HG02884 (cell line): Measurements from ENCODE around the gene B3GNT4.
"Not testable (repeated sequence)": the region's sequence is repeated elsewhere in the genome, so short reads cannot be mapped to it uniquely, and the experiment has no call there.

ENCODE experiments used
- ATAC-seq: cut with Tn5 transposase; IDR thresholded peaks from one replicate; pipeline ENCODE4 v1.9.1; 2021; ENCODE audit warnings: mild to moderate bottlenecking, moderate library complexity; ENCODE audit not compliant: unreplicated experiment

B3GNT4 gene

DNA sequence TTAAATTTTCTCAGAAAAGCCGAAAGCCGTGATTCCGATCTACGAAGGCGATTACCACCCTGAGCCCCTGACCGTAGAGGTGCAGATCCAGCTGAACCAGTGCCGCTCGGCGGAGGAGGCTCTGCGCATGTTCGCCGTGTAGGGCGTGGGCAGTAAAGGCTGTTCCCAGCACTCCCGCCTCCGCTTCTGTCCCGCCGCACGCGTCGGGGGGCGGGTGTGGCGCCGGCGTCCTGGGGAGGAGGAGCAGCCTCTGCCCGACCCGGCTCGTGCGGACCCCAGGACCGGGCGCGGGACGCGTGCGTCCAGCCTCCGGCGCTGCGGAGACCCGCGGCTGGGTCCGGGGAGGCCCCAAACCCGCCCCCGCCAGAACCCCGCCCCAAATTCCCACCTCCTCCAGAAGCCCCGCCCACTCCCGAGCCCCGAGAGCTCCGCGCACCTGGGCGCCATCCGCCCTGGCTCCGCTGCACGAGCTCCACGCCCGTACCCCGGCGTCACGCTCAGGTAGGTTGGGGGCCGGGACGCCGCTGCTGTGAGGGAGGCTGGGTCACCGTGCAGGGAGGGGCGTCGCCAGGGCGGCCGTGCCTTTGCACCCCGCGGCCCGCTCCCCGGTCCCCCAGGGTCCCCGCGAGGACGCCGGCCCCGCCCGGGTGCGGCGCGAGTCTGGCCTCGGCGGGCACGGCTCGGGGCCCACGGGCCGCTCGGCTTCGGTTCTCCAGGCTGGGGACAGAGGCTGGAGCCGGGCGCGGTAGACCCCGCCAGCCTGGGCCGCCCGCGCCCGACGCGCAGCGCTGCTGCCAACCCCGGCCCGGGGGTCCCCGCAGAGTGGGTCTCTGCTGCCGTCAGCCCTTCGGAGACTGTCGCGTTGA is at the start of gene B3GNT4:
Gene B3GNT4 (plus strand): TSS at position 409 of the 866 bp plus-strand sequence. CDS start 910 bp downstream, outside the sequence.
- ATAC-seq, result no peak

DNA sequence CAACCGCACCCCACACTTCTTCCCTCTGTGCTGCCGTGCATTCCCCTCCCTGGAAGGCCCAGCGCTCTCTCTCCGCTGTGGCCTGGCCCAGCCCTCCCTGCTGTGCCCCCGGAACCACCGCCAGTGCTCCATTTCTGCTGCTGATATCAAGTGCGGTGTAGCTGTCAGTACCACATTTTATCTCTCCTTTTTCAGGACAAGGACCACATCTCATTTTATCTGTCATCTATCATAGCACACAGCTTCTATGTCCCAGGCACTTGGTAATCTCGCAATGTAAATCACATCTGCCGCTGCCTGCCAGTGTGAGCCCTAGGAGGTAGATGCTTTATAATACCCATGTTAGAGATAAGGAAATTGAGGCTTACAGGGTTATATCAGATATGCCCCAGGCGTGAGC is 47.8 kb upstream of the B3GNT4 start:
- no peak for ATAC-seq

DNA sequence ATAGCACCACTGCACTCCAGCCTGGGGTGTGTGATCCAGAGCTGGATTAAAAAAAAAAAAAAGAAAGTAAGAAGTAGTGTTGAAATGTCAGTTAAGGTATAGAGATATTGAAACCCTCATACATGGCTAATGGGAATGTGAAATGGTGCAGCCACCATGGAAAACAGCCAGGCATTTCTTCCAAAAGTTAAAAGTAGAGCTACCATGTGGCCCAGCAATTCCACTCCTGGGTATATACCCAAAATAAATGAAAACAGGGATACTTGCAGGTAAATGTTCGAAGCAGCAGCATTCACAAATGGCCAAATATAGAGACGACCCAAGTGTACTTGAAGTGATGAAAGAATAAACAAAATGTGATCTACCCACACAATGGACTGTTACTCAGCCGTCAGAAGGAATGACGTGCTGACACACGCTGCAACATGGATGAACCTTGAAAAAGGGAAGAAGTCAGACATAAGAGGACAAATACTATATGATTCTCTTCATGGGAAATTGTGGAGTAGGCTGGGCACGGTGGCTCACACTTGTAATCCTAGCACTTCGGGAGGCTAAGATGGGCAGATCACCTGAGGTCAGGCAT is 44.7 kb upstream of the B3GNT4 start:
- no peak for ATAC-seq

DNA sequence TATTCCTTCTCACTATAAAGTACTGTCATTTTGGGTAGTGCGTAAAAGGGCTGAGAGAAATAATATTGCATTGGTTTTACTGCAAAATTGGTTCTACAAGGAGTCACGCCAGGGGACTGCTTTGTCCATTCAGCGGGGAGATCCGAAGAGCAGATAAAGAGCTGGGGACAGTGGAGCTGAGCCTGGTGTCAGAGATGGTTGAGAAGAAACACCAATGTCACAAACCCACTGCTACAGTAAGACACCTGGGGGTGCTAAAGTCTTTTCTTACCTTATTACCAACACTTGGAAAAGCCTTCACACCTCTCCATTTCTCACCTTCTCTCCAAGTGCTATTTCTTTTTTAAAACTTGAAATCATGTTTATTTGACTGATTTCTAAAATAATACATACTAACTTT is 43.6 kb upstream of the B3GNT4 start:
- ATAC-seq, result no peak

DNA sequence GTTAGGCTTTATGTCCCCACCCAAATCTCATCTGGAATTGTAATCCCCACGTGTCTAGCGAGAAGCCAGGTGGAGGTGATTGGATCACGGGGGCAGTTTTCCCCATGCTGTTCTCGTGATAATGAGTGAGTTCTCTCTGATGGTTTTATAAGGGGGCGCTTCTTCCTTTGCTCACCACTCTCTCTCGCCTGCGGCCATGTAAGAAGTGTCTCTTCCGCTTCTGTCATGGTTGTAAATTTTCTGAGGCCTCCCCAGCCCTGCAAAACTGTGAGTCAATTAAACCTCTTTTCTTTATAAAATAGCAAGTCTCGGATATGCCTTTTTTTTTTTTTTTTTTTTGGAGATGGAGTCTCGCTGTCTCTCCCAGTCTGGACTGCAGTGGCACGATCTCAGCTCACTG is 42.7 kb upstream of the B3GNT4 start:
- no peak for ATAC-seq

DNA sequence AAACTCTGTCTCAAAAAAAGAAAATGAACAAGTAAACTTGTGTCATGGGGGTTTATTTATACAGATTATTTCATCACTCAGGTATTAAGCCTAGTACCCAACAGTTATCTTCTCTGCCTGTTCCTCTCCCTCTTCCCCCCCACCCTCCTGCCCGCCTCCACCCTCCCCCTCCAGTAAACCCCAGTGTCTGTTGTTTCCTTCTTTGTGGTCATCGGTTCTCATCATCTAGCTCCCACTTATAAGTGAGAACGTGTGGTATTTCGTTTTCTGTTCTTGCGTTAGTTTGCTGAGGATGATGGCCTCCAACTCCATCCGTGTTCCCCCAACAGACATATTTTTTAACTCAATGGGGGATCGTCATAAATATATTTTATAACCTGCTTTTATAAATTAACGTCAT is 41.8 kb upstream of the B3GNT4 start:
- no peak for ATAC-seq

DNA sequence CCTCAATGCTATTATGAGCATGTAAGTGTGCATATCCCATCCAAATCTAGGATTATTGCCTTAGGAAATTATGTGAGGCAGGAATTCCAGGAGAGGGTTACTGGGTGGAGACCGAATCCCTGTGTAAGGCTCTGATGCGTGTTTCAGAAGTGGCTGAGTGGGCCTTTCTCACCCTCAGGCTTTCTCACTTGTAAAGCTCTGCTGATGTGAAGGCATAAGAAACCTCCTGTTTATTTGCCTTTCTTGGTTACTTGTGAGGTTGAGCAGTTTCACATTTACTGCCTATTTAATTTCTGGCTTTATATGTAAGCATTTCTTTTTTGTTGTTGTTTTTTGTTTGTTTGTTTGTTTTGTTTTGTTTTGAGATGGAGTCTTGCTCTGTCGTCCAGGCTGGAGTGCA is 40.5 kb upstream of the B3GNT4 start:
- ATAC-seq, result no peak

DNA sequence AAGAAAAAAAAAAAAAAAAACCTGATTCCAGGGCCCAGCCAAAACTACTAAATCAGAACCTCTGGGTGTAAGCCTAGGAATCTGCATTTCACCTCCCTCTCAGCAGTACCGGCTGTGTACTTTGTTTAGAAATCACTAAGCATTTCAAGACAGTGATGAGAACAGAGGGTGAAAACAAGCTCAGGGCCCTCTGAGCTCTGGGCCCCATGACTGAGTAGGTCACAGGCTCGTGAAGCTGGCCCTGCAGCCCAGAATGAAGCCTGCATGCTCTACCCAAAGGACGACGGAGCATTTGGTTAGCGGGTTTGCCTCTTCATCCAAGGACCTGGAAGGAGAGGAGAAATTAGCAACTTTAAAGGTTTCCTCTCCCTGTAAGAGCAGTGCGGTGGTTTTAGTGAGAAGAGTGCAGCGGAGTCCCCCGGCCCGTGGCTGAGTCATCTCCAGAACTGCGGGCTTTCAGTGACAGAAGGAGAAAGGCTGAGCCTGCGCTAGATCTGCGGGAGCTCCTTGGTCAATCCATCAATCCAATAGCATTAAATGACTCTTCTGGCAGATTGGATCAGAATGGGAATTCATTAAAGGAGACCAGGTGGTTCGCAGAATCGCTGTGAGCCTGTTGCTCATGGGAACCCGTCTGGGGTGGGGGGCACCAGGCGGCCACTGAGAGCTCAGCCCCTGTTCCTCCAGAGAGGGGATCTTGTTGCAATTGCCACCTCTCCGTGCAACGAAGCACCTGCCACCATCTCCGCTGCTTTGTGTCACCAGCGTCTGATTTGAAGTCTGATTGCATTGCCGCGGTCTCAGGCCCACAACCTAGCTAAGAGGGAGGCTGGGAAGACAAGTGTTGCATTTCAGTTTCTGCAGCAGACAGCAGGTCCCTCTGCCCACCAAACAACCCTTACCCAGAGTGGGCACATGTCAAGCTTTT is 36.8 kb upstream of the B3GNT4 start:
- no peak for ATAC-seq

DNA sequence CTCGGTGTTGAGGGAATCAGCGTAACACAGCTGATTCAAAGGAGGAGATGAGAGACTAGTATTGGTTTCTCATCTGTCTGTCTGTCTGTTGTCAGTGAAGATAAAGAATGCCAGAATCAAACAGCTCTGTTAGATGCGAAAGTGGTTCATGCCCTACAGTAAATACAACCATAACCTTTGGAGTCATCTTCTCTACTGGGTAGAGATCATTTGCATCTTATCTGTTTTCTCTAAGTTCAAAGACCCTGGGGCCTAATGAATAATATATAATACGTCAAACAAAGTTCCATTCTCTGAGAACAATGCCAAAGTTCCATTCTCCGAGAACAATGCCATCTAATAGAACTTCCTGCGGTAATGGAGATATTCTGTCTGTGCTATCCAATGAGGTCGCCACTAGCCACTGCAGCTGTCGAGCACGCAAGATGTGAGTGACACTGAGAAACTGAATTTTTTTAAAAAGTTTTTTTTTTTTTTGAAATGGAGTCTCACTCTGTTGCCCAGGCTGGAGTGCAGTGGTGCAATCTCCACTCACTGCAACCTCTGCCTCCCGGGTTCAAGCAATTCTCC is 36.1 kb upstream of the B3GNT4 start:
- ATAC-seq, result no peak

DNA sequence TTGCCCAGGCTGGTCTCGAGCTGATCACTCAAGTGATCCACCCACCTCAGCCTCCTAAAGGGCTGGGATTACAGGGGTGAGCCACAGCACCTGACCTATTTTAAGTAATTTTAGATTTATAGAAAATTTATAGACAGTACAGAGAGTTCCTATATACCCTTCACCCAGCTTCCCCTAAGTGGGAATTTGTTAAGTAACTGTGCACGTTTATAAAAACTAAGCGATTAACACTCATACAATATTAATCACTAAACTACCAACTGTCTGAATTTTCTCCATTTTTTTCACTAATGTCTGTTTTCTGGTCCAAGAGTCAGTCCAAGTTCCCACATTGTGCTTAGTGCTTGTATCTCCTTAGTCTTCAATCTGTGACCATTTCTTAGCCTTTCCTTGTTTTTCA is 35.0 kb upstream of the B3GNT4 start:
- no peak for ATAC-seq

DNA sequence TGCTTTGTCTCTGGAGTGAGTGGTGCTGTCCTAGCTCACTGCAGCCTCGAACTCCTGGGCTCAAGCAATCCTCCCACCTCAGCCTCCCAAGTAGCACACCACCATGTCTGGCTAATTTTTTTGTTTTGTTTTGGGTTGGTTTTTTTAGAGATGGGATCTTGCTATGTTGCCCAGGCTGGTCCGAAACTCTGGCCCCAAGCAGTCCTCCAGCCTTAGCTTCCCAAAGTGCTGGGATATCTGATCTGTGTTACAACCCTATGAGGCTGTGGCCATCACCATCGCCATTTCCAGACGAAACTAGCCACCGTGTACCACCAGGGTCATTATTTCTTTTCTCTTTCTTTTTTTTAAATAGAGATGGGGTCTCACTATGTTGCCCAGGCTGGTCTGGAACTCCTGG is 32.1 kb upstream of the B3GNT4 start:
- no peak for ATAC-seq

DNA sequence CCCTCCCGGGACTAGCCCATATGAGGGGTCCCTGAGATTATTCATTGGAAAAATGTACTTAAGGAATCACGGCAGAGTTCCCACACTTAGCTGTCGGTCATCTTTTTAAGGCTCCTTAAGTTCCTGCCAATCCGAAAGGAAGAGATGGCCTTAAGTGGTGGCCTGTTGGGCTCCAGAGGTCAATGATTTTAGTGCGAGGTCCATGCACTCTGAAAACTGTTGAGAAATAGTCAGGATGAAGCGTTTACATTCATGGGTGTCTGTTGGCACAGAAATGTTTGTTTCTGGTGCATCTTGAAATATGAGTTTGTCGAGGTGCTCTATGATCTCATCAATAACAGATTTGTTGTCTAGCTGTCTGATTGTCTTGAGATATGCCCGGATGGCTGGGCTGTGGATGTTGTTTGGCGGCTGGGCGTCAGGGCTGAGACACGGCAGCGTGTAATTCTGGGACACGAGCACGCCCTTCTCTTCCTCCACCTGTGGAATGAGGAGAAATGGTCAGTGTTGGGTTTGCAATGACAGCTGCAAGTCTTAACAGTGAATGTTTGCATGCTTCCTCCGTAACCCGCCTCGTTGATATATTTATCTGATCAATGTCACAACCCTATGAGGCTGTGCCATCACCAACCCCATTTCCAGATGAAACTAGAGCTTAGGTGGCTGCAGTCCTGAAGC is 31.1 kb upstream of the B3GNT4 start:
- no peak for ATAC-seq

DNA sequence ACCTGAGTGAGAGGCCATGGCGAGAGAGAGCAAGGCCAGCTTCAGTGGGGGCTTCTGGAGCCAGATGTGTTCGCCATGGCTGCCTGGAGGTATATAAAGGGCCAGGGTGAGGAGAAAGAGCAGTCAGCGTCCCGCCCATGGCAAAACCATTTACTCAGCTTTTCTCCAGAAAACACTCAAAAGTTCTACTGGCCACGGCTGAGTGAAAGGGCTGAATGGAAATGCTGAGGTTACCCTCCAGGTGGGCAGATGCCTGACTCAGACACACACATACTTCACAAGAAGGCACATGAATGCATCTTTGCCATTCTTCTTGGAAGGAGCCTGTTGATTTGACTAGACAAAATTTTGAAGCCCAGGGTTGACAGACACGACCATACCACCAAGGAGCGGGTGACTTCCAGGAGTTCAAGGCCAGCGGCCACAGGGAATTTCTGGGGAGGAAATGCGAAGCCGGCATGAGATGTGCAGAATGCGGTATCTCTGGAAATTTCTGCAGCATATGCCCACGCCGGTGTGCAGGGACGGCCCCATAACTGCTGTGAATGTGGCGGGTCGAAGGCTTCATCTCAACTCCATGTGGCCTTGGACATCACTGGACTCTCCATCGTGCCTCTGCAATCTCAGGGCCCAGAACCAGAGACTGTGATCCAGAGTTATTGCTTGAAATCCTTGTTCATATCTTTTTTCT is 29.2 kb upstream of the B3GNT4 start, which contains the start of gene IL31:
Gene IL31 (minus strand): TSS at position 67 of the 691 bp plus-strand sequence. CDS start 49 bp downstream, at position 18.
- no peak for ATAC-seq

DNA sequence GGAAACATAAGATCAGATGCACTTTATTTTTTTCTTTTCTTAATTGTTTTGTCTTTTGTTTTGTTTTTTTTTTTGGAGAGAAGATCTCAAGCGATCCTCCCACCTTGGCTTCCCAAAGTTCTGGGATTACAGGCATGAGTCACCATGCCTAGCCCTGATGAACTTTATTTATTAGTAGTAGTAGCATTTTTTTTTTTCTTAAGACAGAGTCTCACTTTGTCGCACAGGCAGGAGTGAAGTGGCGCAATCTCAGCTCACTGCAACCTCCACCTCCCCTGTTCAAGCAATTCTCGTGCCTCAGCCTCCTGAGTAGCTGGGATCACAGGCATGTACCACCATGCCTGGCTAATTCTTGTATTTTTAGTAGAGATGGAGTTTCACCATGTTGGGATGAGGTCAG is 27.0 kb upstream of the B3GNT4 start:
- not testable (repeated sequence) for ATAC-seq

DNA sequence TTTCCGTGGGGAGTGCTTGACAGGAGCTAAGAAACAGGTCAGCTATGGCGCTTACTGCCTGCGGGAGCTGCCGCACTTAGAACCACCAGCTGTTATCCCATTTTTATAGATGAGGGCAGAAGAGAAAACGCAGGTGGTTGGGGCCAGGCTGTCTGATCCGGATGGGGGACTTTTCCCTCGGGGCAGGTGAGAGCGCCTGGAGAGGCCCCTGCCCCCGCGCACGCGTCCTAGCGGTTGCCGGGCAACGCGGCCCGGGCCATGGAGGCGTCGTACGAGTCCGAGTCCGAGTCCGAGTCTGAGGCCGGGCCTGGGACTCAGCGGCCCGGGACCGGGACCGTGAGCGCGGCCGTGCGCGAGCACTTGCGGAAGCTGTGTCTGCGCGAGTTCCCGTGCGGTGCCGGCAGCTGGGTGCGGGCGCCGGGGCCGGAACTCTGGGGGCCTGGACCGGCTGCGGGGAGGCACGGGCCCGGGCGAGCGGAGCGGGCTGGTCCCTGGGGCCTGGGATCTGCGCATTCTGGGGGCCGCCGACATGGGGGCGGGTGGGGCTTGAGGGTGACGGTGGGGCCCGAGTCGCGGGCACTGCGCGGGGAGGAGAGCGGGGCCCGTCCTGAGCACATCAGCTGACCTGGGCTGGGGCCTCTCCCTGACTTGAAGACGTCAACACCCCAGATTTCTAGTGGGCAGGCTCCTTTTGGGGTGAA is 20.5 kb upstream of the B3GNT4 start, which contains the start of gene LRRC43:
Gene LRRC43 (plus strand): TSS at position 237 of the 701 bp plus-strand sequence. CDS start 22 bp downstream, at position 259.
- ATAC-seq, result no peak

DNA sequence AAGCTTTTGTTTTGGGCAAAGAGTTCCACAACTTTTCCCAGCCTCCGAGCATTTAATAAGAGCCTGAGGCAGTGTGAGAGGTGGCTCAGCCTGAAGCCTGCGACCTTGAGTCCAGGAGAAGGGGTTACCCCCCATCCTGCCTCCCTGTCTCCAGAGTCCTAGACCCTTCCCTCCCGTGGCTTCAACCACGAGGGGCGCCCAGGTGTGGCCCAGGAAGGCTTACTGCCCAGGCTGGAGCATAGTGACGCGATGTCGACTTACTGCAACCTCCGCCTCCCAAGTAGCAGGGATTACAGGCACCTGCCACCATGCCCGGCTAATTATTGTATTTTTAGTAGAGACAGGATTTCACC is 19.9 kb upstream of the B3GNT4 start:
- no peak for ATAC-seq

DNA sequence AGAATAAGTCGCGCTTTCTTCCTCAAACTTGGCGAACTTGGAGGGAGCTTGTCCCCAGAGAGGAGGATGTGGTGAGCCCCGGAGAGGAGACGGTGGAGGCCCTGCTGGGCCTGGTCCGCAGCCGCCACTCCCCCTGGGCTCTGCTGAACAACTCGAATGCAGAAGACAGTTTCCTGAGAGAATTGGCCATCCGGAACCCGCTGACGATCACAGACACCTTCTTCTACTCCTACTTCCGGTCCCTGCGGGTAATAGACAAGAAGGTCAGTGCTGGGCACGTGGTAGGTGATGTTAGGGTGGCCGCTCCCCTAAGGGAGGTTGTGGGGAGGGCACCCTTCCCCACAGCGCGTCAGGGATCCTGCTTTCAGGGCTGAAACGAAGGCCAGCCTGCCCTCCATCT is 19.0 kb upstream of the B3GNT4 start:
- ATAC-seq, result no peak

DNA sequence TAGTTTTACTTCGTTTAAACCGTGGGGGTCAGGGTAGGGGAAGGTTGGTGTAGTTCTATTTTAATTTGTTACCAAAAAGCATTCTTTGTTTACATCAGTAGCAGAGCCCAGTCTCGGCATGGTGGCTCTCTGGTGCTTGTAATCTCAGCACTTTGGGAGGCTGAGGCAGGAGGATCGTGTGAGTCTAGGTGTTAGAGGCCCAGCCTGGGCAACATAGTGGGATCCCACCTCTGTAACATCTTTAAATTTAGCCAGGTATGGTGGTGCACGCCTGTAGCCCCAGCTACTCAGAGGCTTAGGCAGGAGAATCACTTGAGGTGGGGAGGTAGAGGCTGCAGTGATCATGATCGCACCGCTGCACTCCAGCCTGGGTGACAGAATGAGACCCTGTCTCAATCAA is 18.4 kb upstream of the B3GNT4 start:
- ATAC-seq, result no peak

DNA sequence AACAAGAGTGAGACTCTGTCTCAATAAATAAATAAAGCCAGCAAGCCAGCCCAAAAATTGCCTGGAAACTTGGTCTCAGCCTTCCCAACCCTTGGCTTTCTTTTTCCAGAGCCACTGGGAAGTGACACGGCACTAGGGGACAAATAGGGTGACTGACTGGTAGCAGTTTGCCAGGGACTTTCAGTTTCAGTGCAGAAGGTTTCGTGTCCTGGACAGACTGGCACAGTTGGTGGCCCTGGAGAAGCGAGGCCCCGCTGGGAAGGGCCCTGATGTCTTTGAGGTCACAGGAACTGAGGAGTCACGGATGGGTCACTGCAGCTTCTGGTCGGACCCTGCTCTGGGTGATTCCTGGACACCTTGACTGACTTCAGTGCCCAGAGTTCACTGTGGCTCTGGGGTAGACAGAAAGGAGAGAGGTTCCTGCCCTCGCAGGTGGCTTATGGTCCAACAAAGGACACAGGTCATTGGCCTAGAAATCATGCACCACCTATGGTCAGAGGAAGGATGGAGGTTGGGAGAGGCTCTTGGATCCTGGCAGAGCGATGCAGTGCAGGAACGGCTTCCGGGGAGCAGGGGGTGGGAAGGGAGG is 17.9 kb upstream of the B3GNT4 start:
- no peak for ATAC-seq
